ENCODE results near the gene CLDN34. TPM values are rescaled to one million over a fixed set of nuclear protein-coding genes. Genes with fewer than 3 reads are reported as not detected.

The CLDN34 gene
- total and polyA plus RNA-seq, 11 donors, result not detected

DNA sequence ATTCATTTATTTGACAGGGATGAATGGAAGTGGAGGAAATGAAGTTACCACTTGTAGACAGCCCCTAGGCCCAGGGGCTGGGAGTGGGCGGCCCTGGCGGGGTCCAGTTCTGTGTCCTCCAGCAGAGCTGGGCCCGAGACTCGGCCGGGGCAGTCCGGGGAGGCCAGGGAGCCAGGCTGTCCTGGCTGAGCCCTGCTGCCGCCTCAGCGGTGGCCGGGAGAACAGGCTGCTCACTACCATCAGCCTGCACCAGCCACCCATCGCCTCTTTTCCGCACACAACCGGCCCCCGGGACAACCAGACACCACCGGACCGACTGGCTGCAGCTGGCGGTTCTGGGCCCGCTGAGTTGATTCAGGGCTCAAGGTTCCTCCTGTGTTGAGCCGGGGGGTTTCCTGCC lies 25.6 kb downstream of the CLDN34 start:
- H3K4me3 ChIP-seq, result no peak overlapping the region
- no peaks in the 10 kb centered on the region for H3K36me3 ChIP-seq
- no peak for TF ChIP-seq POLR2A (IDR thresholded peaks at IDR 0.05)
- TF ChIP-seq, protein P1, sequence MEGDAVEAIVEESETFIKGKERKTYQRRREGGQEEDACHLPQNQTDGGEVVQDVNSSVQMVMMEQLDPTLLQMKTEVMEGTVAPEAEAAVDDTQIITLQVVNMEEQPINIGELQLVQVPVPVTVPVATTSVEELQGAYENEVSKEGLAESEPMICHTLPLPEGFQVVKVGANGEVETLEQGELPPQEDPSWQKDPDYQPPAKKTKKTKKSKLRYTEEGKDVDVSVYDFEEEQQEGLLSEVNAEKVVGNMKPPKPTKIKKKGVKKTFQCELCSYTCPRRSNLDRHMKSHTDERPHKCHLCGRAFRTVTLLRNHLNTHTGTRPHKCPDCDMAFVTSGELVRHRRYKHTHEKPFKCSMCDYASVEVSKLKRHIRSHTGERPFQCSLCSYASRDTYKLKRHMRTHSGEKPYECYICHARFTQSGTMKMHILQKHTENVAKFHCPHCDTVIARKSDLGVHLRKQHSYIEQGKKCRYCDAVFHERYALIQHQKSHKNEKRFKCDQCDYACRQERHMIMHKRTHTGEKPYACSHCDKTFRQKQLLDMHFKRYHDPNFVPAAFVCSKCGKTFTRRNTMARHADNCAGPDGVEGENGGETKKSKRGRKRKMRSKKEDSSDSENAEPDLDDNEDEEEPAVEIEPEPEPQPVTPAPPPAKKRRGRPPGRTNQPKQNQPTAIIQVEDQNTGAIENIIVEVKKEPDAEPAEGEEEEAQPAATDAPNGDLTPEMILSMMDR (IDR thresholded peaks at IDR 0.05), result no peak
- 89 to 97% (median 95%) methylated on average over 13 to 18 of the region's 18 CpGs for WGBS, 4 donors
- intact Hi-C loops (cut with DNase I), result loop anchor here in 3 of 10 donors (10.0 kb wide), 2 partner anchors 108 to 118 kb away; no protein-coding TSS in a partner anchor
- no peaks in the 10 kb centered on the region for H3K27me3 ChIP-seq
- ATAC-seq (no peak), DNase-seq (no peak)
- H3K4me1 ChIP-seq, result peaks cover 0 to 5% (median 0%) of the 10 kb centered on the region in 12 donors
- no peaks in the 10 kb centered on the region for H3K9me3 ChIP-seq
- H3K27ac ChIP-seq, result no peak overlapping the region

DNA sequence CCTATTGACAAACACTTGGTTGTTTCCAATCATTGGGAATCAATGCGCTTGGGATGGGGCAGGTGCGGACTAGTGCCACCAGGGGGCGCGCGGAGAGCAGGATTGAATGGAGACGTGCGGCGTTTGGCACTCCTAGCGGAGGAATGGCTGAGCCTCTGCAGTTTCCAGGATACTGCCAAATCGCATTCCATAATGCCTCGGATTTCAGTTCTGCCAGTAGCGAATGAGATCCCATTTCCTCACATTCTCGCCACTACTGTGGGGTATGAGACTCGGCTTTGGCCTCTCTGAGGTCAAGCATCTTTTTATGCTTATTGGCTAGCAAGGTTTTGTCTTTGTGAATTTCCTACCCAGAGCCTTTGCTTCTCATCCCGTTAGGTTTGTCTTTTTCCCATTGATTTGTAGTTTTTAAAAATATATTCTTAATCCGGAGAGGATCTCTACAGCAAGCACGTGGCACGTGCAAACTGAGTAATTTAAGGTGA lies 28.7 kb downstream of the CLDN34 start:
- Histone ChIP-seq H3K4me3 (no peak overlapping the region), H3K27ac (no peak overlapping the region), H3K9me3 (no peaks in the 10 kb centered on the region), H3K4me1 (peaks cover 0 to 5% (median 0%) of the 10 kb centered on the region in 12 donors), H3K36me3 (no peaks in the 10 kb centered on the region), H3K27me3 (no peaks in the 10 kb centered on the region)
- DNase-seq (peak; percentile 77 to 90 (median 82)), ATAC-seq (peak; percentile 88 to 93 (median 88))
- intact Hi-C loops (cut with DNase I), result loop anchor here (1.0 to 10.0 kb wide), 7 partner anchors 109 to 124 kb away; no protein-coding TSS in a partner anchor
- 17 to 30% (median 24%) methylated on average over 18 of the region's 18 CpGs for WGBS, 4 donors
- no peak for TF ChIP-seq POLR2A (IDR thresholded peaks at IDR 0.05)
- TF ChIP-seq, protein P1 (IDR thresholded peaks at IDR 0.05), result peak; percentile 81 to 96 (median 90)

DNA sequence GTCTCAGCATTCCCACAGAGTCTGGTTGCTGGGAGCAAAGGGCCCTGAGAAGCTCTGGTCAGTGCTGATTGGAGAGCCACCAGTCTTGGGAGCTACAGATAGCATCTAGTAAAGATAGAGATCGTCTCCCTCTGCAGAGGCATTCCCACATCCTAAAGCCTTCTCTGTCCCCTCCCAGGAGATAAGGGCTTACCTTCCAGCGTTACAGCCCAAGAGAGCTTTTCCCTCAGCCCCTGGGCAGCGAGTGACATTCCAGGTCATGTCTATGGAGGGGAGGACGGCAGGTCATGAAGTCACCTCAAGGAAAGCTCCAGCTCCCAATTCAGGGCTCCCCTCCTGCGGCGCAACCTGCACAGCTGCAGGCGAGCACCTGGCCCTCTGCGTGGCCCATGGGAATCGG lies 29.9 kb downstream of the CLDN34 start:
- H3K4me1 ChIP-seq, result peaks cover 0 to 5% (median 0%) of the 10 kb centered on the region in 12 donors
- H3K36me3 ChIP-seq, result no peaks in the 10 kb centered on the region
- H3K27me3 ChIP-seq, result no peaks in the 10 kb centered on the region
- H3K9me3 ChIP-seq, result no peaks in the 10 kb centered on the region
- TF ChIP-seq, protein P1 (IDR thresholded peaks at IDR 0.05), result no peak
- no peak for TF ChIP-seq POLR2A (IDR thresholded peaks at IDR 0.05)
- no peak overlapping the region for H3K4me3 ChIP-seq
- H3K27ac ChIP-seq, result no peak overlapping the region
- intact Hi-C loops (cut with DNase I), result loop anchor here in 7 of 10 donors (2.0 to 10.0 kb wide), 6 partner anchors 110 to 125 kb away; no protein-coding TSS in a partner anchor
- 88 to 96% (median 91%) methylated on average over 8 to 9 of the region's 9 CpGs for WGBS, 4 donors
- DNase-seq, result no peak
- no peak for ATAC-seq

DNA sequence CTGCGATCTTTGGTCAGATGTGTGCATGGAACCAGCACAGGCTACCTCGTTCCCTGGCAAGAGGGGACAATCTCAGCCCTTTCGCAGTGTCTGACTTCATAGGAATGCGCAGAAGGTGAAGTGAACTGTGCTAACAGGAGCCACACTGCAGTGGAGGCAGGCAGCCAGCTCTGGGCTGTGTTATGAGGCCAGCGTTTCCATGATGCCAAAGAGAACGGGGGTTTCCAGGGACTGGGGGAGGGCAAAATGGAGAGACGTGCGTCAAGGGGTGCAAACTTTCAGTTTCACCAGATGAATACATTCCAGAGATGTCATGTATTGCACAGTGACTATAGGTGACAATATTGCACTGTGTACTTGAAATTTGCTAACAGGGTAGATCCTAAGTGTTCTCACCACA lies 30.4 kb downstream of the CLDN34 start:
- H3K9me3 ChIP-seq, result no peaks in the 10 kb centered on the region
- intact Hi-C loops (cut with DNase I), result loop anchor here in 7 of 10 donors (2.0 to 10.0 kb wide), 6 partner anchors 110 to 125 kb away; no protein-coding TSS in a partner anchor
- DNase-seq, result peak in 1 of 5 donors; percentile 45
- no peak for TF ChIP-seq POLR2A (IDR thresholded peaks at IDR 0.05)
- no peaks in the 10 kb centered on the region for H3K27me3 ChIP-seq
- H3K4me3 ChIP-seq, result no peak overlapping the region
- H3K4me1 ChIP-seq, result peaks cover 0 to 5% (median 0%) of the 10 kb centered on the region in 12 donors
- H3K36me3 ChIP-seq, result no peaks in the 10 kb centered on the region
- 77 to 84% (median 80%) methylated on average over 8 of the region's 8 CpGs for WGBS, 4 donors
- ATAC-seq, result peak; percentile 59 to 88 (median 76)
- H3K27ac ChIP-seq, result no peak overlapping the region
